OCI-LY7 (cell line): ENCODE measurements around the gene ANKRD33B. TPM values are rescaled to one million over a fixed set of nuclear protein-coding genes. Genes with fewer than 3 reads are reported as not detected.

Experiments used
- BruUV-seq: library from RNA; stranded (reverse); fragments of 400-500 nt; replicated peaks from 2 replicates; lab custom pipeline; 2021; lab: Mats Ljungman, UMichigan
- CTCF ChIA-PET: fragments of 300-600 bp; sonication (Branson Sonifier 250); formaldehyde crosslinking; loops from one replicate; lab custom pipeline; 2022; ENCODE audit warnings: antibody characterized with exemption; ENCODE audit not compliant: unreplicated experiment; lab: Charles Lee
- POLR2A ChIA-PET: fragments of 300-600 bp; sonication (Branson Sonifier 250); formaldehyde crosslinking; loops from one replicate; lab custom pipeline; 2022; ENCODE audit warnings: antibody characterized with exemption; lab: Charles Lee
- DNase-seq: peaks from one replicate; pipeline ENCODE4 v3.0.0-alpha.2; 2015; ENCODE audit warnings: low spot score
- H2AFZ ChIP-seq: fragments of 200-600 bp; sonication (generic), shearing (Covaris generic); 2 replicates; pipeline ENCODE4 v1.6.1; 2014; ENCODE audit warnings: mild to moderate bottlenecking, antibody characterized with exemption, low read length, moderate library complexity
- H3K27ac ChIP-seq: fragments of 200-600 bp; sonication (generic); 2 replicates; pipeline ENCODE4 v1.5.1; 2014; ENCODE audit warnings: mixed run types, low read depth, mild to moderate bottlenecking, moderate library complexity, low read length, inconsistent platforms; ENCODE audit not compliant: poor library complexity, severe bottlenecking
- H3K36me3 ChIP-seq: fragments of 200-600 bp; sonication (generic); 2 replicates; pipeline ENCODE4 v1.6.1; 2014; ENCODE audit warnings: mild to moderate bottlenecking, antibody characterized with exemption, low read length, moderate library complexity, mixed read lengths; ENCODE audit not compliant: insufficient read depth
- H3K4me1 ChIP-seq: fragments of 200-600 bp; sonication (generic); 2 replicates; pipeline ENCODE4 v1.5.1; 2014; ENCODE audit warnings: mild to moderate bottlenecking, low read length; ENCODE audit not compliant: insufficient read depth, poor library complexity, severe bottlenecking
- H3K4me2 ChIP-seq: fragments of 200-600 bp; sonication (generic); 2 replicates; pipeline ENCODE4 v1.6.1; 2014; ENCODE audit warnings: mild to moderate bottlenecking, low read length
- H3K4me3 ChIP-seq: fragments of 200-600 bp; sonication (generic); 2 replicates; pipeline ENCODE4 v1.5.1; 2014; ENCODE audit warnings: mild to moderate bottlenecking, low read depth, low read length; ENCODE audit not compliant: poor library complexity, severe bottlenecking
- H3K79me2 ChIP-seq: fragments of 200-600 bp; sonication (generic); 2 replicates; pipeline ENCODE4 v1.6.1; 2016; ENCODE audit warnings: low read depth, mild to moderate bottlenecking, low read length, moderate library complexity, mixed read lengths; ENCODE audit not compliant: insufficient read depth
- H3K9me2 ChIP-seq: fragments of 200-600 bp; sonication (generic); 2 replicates; pipeline ENCODE4 v1.6.1; 2016; ENCODE audit warnings: mild to moderate bottlenecking, low read length, mixed read lengths; ENCODE audit not compliant: insufficient read depth
- H3K9me3 ChIP-seq: fragments of 200-600 bp; sonication (generic); 2 replicates; pipeline ENCODE4 v1.6.1; 2014; ENCODE audit warnings: mild to moderate bottlenecking, mixed run types, low read length, mixed read lengths
- H4K20me1 ChIP-seq: fragments of 200-600 bp; sonication (generic); 2 replicates; pipeline ENCODE4 v1.6.1; 2014; ENCODE audit warnings: mild to moderate bottlenecking, antibody characterized with exemption, low read length, moderate library complexity, mixed read lengths; ENCODE audit not compliant: insufficient read depth
- CTCF ChIP-seq: fragments of 200-600 bp; sonication (generic); conservative IDR thresholded peaks from 2 replicates; pipeline ENCODE4 v1.5.1; 2014; ENCODE audit warnings: mild to moderate bottlenecking, antibody characterized with exemption, low read length, moderate library complexity, mixed read lengths
- EZH2phosphoT487 ChIP-seq: fragments of 200-600 bp; sonication (generic); IDR thresholded peaks from 2 replicates; pipeline ENCODE4 v1.6.1; 2018; ENCODE audit warnings: low read depth, borderline replicate concordance, mild to moderate bottlenecking, mixed run types, antibody characterized with exemption, low read length, moderate library complexity, mixed read lengths
- intact Hi-C: fragments of 100-400 bp; cut with micrococcal nuclease; formaldehyde crosslinking; loops from one replicate; pipeline ENCODE4 v1.10.0; 2022; ENCODE audit not compliant: unreplicated experiment
- total RNA-seq, 2 experiments: library from RNA; depleted of rRNA in 1 of 2; stranded (reverse); fragments of >200 nt in 1 of 2; shearing (Covaris generic) in 1 of 2; gene quantifications; 2 replicates each; pipeline ENCODE4 v1.2.3, GENCODE V29; 2014 to 2022

ANKRD33B gene
- total RNA-seq, 2 experiments from 2014 or later: 5.6 to 11.4 TPM

GRCh38 chr5:10550222-10550995, 13.5 kb upstream of the ANKRD33B start:
- no peak overlapping the region for H2AFZ ChIP-seq
- no peak for DNase-seq
- no peak overlapping the region for H3K27ac ChIP-seq
- no peak overlapping the region for H3K4me3 ChIP-seq
- POLR2A ChIA-PET: interaction anchor here (0.6 to 1.9 kb wide), 2 partner anchors 10 to 96 kb away, joined by 4 to 7 read pairs; no protein-coding TSS in a partner anchor
- H3K4me2 ChIP-seq: no peak overlapping the region
- intact Hi-C loops: no loop called here
- H3K79me2 ChIP-seq: no peaks in the 10 kb centered on the region
- no peaks in the 10 kb centered on the region for H3K9me2 ChIP-seq
- CTCF ChIA-PET: no interaction called here
- H3K9me3 ChIP-seq: no peaks in the 10 kb centered on the region
- no TSS peak for BruUV-seq
- no peaks in the 10 kb centered on the region for H3K36me3 ChIP-seq
- H4K20me1 ChIP-seq: no peaks in the 10 kb centered on the region
- peaks cover 14% of the 10 kb centered on the region for H3K4me1 ChIP-seq
- TF ChIP-seq CTCF (no peak), EZH2phosphoT487 (no peak)

- H4K20me1 ChIP-seq: no peaks in the 10 kb centered on the region
- CTCF ChIA-PET: no interaction called here
- H3K36me3 ChIP-seq: no peaks in the 10 kb centered on the region
- BruUV-seq: no TSS peak
- DNase-seq: no peak
- H3K4me2 ChIP-seq: no peak overlapping the region
- no peaks in the 10 kb centered on the region for H3K9me2 ChIP-seq
- H2AFZ ChIP-seq: no peak overlapping the region
- H3K79me2 ChIP-seq: no peaks in the 10 kb centered on the region
- no peaks in the 10 kb centered on the region for H3K9me3 ChIP-seq
- no peak overlapping the region for H3K27ac ChIP-seq
- no peak for TF ChIP-seq CTCF
- no peak for TF ChIP-seq EZH2phosphoT487
- no peak overlapping the region for H3K4me3 ChIP-seq
- intact Hi-C loops: no loop called here
- H3K4me1 ChIP-seq: peaks cover 25% of the 10 kb centered on the region
- POLR2A ChIA-PET: interaction anchor here (0.6 to 1.9 kb wide), 3 partner anchors 8 to 203 kb away, joined by 4 to 7 read pairs (median 7); no protein-coding TSS in a partner anchor
Measured at GRCh38 chr5:10551782-10552138, 12.1 kb upstream of the ANKRD33B start.
